HFF-Myc (cell line): ENCODE data around the gene HBS1L.

Experiments used
- DNase-seq: peaks from one replicate; pipeline ENCODE4 v3.0.0-alpha.2; 2011; ENCODE audit warnings: low read depth; ENCODE audit errors: extremely low read depth
- H3K4me3 ChIP-seq: replicated peaks from 2 replicates; pipeline ENCODE4 v1.5.1; 2011; ENCODE audit warnings: low read depth, mild to moderate bottlenecking, control low read depth, low read length
- TF ChIP-seq, protein P1 (sequence below): IDR thresholded peaks from 2 replicates; pipeline ENCODE4 v1.5.1; 2012; ENCODE audit warnings: mild to moderate bottlenecking, low read depth, low read length, control low read depth; ENCODE audit errors: missing control alignments

Gene HBS1L

DNA sequence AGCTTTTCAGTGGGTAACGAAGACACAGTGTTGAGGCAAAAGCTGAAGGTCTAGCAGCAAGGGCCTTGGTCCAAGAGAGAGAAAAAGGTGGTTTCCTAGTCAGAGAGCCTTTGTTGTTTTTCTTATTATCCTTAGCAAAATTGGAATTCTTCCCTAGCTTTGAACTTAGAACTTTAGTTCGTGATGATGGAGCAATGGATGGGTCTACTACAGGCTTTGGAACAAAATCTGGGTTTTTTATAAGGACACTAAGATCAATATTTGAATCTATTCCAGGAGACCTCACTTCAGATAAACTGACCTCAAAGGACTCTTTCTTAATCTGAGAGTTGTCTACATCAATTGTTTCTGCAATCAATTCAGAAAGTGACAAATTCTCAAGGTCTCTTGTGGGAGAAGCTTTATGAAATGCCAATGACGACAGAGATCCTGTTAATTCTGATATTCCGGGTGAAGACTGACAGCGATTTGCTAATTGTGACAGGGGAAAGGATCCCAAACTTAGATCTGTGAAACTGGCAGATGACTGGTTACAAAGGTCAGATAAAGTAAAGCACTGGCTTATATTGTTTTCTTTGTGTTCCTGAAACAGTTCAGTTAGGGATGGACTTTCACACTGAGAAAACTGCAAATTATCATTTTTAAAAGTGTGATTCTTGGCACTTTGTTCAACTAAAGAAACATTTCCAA, 17.7 kb downstream of the HBS1L start:
- no peak overlapping the region for H3K4me3 ChIP-seq
- TF ChIP-seq, protein P1, sequence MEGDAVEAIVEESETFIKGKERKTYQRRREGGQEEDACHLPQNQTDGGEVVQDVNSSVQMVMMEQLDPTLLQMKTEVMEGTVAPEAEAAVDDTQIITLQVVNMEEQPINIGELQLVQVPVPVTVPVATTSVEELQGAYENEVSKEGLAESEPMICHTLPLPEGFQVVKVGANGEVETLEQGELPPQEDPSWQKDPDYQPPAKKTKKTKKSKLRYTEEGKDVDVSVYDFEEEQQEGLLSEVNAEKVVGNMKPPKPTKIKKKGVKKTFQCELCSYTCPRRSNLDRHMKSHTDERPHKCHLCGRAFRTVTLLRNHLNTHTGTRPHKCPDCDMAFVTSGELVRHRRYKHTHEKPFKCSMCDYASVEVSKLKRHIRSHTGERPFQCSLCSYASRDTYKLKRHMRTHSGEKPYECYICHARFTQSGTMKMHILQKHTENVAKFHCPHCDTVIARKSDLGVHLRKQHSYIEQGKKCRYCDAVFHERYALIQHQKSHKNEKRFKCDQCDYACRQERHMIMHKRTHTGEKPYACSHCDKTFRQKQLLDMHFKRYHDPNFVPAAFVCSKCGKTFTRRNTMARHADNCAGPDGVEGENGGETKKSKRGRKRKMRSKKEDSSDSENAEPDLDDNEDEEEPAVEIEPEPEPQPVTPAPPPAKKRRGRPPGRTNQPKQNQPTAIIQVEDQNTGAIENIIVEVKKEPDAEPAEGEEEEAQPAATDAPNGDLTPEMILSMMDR: no peak
- DNase-seq: no peak

DNA sequence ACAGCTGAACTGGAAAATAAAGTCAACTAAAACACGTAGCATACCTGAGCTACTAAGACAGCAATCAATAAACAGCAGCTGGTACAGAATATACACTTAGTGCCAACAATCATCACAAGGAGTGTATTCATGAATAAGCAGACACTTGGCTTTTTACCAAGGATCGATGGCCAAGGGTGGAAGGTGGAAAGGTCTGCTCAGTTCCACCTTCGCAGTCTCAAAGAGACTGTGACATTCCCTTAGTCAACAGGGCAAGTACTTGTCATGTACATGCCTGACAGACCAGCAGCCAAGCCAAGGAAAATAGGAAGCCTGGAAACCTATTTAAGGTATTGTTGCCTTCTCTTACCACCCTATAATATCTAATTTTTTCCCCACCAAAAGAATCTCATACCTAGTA, 21.4 kb downstream of the HBS1L start:
- H3K4me3 ChIP-seq: no peak overlapping the region
- DNase-seq: no peak
- TF ChIP-seq, protein P1: no peak

DNA sequence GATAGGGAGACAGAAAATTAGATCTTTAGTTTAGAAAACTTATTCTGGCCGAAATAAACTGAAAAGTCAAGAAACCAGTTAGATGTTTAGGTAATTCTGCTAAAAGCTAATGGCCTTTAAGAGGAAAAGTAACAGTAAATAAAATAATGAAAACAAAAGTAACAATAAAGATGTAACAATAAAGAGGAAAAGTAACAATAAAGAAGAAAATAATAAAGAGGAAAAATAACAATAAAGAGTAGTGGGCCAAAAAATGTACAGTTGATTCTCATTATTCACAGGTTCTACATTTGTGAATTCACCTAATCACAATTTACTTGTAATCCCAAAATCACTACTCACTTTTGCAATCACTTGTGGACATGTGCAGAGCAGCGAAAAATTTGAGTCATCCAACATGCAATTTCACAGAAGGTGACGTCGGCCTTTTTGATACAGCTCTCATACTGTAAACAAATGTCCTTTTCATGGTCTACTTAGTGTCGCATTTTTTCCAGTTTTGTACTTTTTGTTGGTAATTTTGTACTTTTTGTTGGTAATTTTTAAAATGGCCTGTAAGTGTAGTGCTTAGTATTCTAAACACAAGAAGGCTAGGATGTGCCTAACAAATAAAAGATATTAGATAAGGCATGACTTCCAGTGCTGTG, 24.0 kb downstream of the HBS1L start:
- H3K4me3 ChIP-seq: no peak overlapping the region
- TF ChIP-seq, protein P1: no peak
- DNase-seq: no peak

DNA sequence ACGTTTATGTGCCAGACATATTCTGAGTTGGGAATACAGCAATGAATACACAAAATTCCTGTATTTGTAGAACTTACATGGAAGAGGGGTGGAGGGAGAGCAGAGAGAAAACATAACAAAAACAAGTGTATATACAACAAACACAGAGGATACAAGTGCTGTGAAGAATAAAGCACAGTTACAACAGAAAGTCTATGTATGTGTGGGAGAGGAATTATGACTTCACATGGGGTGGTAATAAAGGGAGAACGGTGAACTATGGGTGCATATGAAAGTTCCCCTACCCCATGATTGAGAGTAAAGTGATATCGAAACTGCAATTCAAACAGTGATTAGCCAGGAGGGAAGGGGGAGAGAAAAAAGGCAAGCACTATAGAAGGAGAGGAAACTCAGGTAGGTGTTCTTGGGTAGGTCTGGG, 24.6 kb downstream of the HBS1L start:
- H3K4me3 ChIP-seq: no peak overlapping the region
- TF ChIP-seq, protein P1: no peak
- no peak for DNase-seq

DNA sequence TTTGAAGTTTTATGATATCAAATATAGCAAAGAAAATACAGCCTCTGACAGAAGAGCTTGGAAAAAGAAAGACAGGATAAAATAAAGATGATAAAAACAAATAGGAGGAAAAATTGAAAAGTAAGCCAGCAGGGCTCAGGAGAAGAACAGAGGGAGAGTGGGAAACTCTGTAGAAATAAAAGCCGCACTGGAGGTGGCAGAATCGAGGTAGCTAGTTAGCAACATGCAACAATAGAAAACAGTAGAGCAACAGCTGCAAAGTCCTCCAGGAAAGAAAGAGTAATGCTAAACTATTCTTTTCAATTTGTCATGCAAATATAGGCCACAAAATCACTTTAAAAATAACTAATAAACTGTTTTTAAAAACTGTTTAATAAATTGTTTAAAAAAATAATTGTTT, 28.8 kb downstream of the HBS1L start:
- DNase-seq: no peak
- TF ChIP-seq, protein P1: no peak
- no peak overlapping the region for H3K4me3 ChIP-seq

DNA sequence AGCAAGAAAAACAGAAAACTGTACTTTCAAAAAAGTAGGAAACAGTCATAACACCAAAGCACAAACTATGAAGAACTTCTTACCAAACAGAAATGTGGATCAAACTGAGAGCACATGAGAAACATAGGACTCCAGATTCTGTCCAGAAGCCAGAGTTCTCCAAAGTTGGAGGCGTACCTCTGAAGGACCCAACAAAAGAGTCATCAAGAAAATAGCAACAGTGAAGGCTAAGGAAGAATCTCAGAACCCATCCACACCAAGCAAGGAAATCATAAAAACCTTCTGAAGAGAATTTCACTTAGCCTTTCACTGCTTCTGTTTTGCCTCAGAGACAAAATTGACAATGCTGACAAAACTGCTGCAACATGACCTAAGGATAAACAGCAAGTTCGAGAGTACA, 29.4 kb downstream of the HBS1L start:
- no peak overlapping the region for H3K4me3 ChIP-seq
- no peak for DNase-seq
- TF ChIP-seq, protein P1: no peak
